Ascending aorta (tissue), 2 donors: ENCODE measurements around the gene AKT2. TPM values are rescaled to one million over a fixed set of nuclear protein-coding genes. Genes with fewer than 3 reads are reported as not detected.

Experiments used
- DNase-seq, 2 donors: peaks; one replicate each; pipeline ENCODE4 v3.0.0-alpha.2; 2019; ENCODE audit warnings: low spot score in 2 of 2
- H3K27ac ChIP-seq, 2 donors: fragments of 200-600 bp; sonication (generic); one replicate each; pipeline ENCODE4 v1.5.1; 2016 to 2017; ENCODE audit warnings: mild to moderate bottlenecking in 1 of 2
- H3K27me3 ChIP-seq: fragments of 200-600 bp; sonication (generic); one replicate; pipeline ENCODE4 v1.5.1; 2017
- H3K36me3 ChIP-seq, 2 donors: fragments of 200-600 bp; sonication (generic); one replicate each; pipeline ENCODE4 v1.5.1; 2016
- H3K4me1 ChIP-seq, 2 donors: fragments of 200-600 bp; sonication (generic); one replicate each; pipeline ENCODE4 v1.5.1; 2016 to 2017; ENCODE audit warnings: mild to moderate bottlenecking in 1 of 2
- H3K4me3 ChIP-seq, 2 donors: fragments of 200-600 bp; sonication (generic); one replicate each; pipeline ENCODE4 v1.5.1; 2016 to 2017; ENCODE audit warnings: mild to moderate bottlenecking in 1 of 2
- H3K9me3 ChIP-seq, 2 donors: fragments of 200-600 bp; sonication (generic); one replicate each; pipeline ENCODE4 v1.5.1; 2016
- CTCF ChIP-seq, 3 experiments: fragments of 200-600 bp in 2 of 3; fragments of 450-650 bp in 1 of 3; sonication (generic) in 2 of 3; IDR thresholded peaks; one replicate each; pipeline ENCODE4 v1.5.1; 2016 to 2019; ENCODE audit warnings: antibody characterized with exemption in 3 of 3, mild to moderate bottlenecking in 1 of 3, moderate library complexity in 1 of 3
- intact Hi-C: fragments of 100-400 bp; cut with DNase I; formaldehyde crosslinking; loops from one replicate; pipeline ENCODE4 v1.15.1; 2023
- total RNA-seq: library from RNA; depleted of rRNA; stranded (reverse); fragments of >200 nt; gene quantifications from one replicate; pipeline ENCODE4 v1.1.0, GENCODE V29; 2016

Gene AKT2
- total RNA-seq, 1 donor from 2014 or later: 137 TPM

GRCh38 chr19:40263440-40264313 is 21.5 kb downstream of the AKT2 start:
- intact Hi-C loops: no loop called here
- Histone ChIP-seq H3K4me3 (no peak overlapping the region), H3K9me3 (no peaks in the 10 kb centered on the region), H3K4me1 (peaks cover 0 to 10% of the 10 kb centered on the region in 2 donors), H3K27me3 (no peaks in the 10 kb centered on the region), H3K36me3 (peaks cover 22 to 26% of the 10 kb centered on the region in 2 donors), H3K27ac (no peak overlapping the region)
- DNase-seq: no peak
- no peak for TF ChIP-seq CTCF (IDR thresholded peaks at IDR 0.05)

GRCh38 chr19:40262422-40262821 is 22.7 kb downstream of the AKT2 start:
- H3K9me3 ChIP-seq: no peaks in the 10 kb centered on the region
- H3K4me3 ChIP-seq: no peak overlapping the region
- DNase-seq: no peak
- intact Hi-C loops: no loop called here
- H3K27ac ChIP-seq: no peak overlapping the region
- peaks cover 19 to 26% of the 10 kb centered on the region in 2 donors for H3K36me3 ChIP-seq
- peaks cover 0 to 10% of the 10 kb centered on the region in 2 donors for H3K4me1 ChIP-seq
- no peak for TF ChIP-seq CTCF (IDR thresholded peaks at IDR 0.05)
- H3K27me3 ChIP-seq: no peaks in the 10 kb centered on the region

- Histone ChIP-seq H3K9me3 (no peaks in the 10 kb centered on the region), H3K4me3 (no peak overlapping the region), H3K27ac (no peak overlapping the region), H3K36me3 (peaks cover 21 to 30% of the 10 kb centered on the region in 2 donors), H3K27me3 (no peaks in the 10 kb centered on the region), H3K4me1 (peaks cover 0 to 7% of the 10 kb centered on the region in 2 donors)
- no peak for TF ChIP-seq CTCF (IDR thresholded peaks at IDR 0.05)
- intact Hi-C loops: no loop called here
- DNase-seq: no peak
Observed at GRCh38 chr19:40261631-40262030, 23.5 kb downstream of the AKT2 start.

- H3K4me3 ChIP-seq: no peak overlapping the region
- intact Hi-C loops: no loop called here
- H3K36me3 ChIP-seq: peaks cover 28 to 38% of the 10 kb centered on the region in 2 donors
- H3K4me1 ChIP-seq: no peaks in the 10 kb centered on the region
- TF ChIP-seq CTCF (IDR thresholded peaks at IDR 0.05): no peak
- no peak for DNase-seq
- H3K27me3 ChIP-seq: no peaks in the 10 kb centered on the region
- no peaks in the 10 kb centered on the region for H3K9me3 ChIP-seq
- H3K27ac ChIP-seq: no peak overlapping the region
Observed at GRCh38 chr19:40257096-40257517, 28.0 kb downstream of the AKT2 start.

- H3K36me3 ChIP-seq: peaks cover 31 to 44% of the 10 kb centered on the region in 2 donors
Observed at GRCh38 chr19:40256512-40256911, 28.6 kb downstream of the AKT2 start.

More at GRCh38 chr19:40256512-40256911, 28.6 kb downstream of the AKT2 start:
- no peak for TF ChIP-seq CTCF (IDR thresholded peaks at IDR 0.05)
- no peak overlapping the region for H3K4me3 ChIP-seq
- intact Hi-C loops: no loop called here
- no peaks in the 10 kb centered on the region for H3K27me3 ChIP-seq
- H3K27ac ChIP-seq: no peak overlapping the region
- H3K4me1 ChIP-seq: no peaks in the 10 kb centered on the region
- no peak for DNase-seq
- H3K9me3 ChIP-seq: no peaks in the 10 kb centered on the region
